HL-60 (cell line): ENCODE measurements around the gene CERT1.

Experiments used
- TF ChIP-seq, protein P1 (sequence below): IDR thresholded peaks from 2 replicates; pipeline ENCODE4 v1.6.1; 2012; ENCODE audit warnings: low read depth; ENCODE audit not compliant: insufficient replicate concordance
- TF ChIP-seq, protein P2 (sequence below): IDR thresholded peaks from one replicate; pipeline ENCODE4 v1.5.1; 2011; ENCODE audit warnings: low read length, control low read depth, inconsistent platforms; ENCODE audit not compliant: insufficient read depth

DNA sequence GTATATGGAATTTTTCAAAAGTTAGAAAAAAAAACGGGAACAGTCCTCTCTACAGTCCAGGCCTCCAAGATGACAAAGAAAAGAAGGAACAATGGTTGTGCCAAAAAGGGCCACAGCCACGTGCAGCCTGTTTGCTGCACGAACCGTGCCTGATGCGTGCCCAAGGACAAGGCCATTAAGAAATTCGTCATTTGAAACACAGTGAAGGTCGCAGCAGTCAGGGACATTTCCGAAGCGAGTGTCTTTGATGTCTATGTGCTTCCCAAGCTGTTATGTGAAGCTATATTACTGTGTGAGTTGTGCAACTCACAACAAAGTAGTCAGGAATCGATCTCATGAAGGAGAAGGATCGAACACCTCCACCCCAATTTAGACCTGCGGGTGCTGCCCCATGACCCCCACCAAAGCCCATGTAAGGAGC is 137.0 kb downstream of the CERT1 start:
- TF ChIP-seq, protein P1, sequence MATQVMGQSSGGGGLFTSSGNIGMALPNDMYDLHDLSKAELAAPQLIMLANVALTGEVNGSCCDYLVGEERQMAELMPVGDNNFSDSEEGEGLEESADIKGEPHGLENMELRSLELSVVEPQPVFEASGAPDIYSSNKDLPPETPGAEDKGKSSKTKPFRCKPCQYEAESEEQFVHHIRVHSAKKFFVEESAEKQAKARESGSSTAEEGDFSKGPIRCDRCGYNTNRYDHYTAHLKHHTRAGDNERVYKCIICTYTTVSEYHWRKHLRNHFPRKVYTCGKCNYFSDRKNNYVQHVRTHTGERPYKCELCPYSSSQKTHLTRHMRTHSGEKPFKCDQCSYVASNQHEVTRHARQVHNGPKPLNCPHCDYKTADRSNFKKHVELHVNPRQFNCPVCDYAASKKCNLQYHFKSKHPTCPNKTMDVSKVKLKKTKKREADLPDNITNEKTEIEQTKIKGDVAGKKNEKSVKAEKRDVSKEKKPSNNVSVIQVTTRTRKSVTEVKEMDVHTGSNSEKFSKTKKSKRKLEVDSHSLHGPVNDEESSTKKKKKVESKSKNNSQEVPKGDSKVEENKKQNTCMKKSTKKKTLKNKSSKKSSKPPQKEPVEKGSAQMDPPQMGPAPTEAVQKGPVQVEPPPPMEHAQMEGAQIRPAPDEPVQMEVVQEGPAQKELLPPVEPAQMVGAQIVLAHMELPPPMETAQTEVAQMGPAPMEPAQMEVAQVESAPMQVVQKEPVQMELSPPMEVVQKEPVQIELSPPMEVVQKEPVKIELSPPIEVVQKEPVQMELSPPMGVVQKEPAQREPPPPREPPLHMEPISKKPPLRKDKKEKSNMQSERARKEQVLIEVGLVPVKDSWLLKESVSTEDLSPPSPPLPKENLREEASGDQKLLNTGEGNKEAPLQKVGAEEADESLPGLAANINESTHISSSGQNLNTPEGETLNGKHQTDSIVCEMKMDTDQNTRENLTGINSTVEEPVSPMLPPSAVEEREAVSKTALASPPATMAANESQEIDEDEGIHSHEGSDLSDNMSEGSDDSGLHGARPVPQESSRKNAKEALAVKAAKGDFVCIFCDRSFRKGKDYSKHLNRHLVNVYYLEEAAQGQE, result no peak
- TF ChIP-seq, protein P2, sequence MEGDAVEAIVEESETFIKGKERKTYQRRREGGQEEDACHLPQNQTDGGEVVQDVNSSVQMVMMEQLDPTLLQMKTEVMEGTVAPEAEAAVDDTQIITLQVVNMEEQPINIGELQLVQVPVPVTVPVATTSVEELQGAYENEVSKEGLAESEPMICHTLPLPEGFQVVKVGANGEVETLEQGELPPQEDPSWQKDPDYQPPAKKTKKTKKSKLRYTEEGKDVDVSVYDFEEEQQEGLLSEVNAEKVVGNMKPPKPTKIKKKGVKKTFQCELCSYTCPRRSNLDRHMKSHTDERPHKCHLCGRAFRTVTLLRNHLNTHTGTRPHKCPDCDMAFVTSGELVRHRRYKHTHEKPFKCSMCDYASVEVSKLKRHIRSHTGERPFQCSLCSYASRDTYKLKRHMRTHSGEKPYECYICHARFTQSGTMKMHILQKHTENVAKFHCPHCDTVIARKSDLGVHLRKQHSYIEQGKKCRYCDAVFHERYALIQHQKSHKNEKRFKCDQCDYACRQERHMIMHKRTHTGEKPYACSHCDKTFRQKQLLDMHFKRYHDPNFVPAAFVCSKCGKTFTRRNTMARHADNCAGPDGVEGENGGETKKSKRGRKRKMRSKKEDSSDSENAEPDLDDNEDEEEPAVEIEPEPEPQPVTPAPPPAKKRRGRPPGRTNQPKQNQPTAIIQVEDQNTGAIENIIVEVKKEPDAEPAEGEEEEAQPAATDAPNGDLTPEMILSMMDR, result no peak
